MV-4-11 (cell line): ENCODE measurements around the gene CCDC167.
A peak's percentile ranks its signal among the peaks of the same experiment; 100 is the strongest.
"Not testable (repeated sequence)": the region's sequence is repeated elsewhere in the genome, so short reads cannot be mapped to it uniquely, and the experiment has no call there.

Experiments used
- DNase-seq: peaks from one replicate; lab custom pipeline; 2025; lab: John Stamatoyannopoulos, UW

The CCDC167 gene

GRCh38 chr6:37511201-37511600 is 11.5 kb upstream of the CCDC167 start:
- DNase-seq: no peak

DNA sequence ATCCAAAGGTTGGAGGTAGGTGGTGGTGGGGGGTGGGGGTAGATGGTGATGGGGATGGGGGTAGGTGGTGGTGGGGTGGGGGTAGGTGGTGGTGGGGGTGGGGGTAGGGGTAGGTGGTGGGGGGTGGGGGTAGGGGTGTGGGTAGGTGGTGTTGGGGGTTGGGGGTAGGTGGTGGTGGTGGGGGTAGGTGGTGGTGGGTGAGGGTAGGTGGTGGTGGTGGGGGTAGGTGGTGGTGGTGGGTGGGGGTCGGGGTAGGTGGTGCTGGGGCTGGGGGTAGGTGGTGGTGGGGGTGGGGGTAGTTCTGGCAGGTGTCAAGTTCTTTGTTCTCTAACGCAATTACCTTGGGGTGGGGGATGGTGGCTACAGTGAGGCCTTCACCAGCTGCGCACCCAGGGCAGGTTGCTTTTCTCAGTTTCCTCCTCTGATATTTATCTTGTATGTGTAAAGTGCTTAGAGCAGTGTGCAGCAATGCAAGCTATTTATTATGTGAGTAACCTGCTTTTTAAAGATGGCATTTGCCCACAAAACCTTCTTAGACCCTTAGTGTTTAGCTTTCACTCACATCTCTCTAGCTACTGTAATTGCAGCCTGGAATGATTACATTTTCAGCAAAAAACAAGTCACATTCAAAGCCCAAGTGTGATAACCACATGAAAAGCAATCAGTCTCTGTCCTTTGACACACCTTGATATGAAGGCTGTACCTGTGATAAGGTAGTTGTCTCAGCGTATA is 8.2 kb upstream of the CCDC167 start:
- DNase-seq: no peak

DNA sequence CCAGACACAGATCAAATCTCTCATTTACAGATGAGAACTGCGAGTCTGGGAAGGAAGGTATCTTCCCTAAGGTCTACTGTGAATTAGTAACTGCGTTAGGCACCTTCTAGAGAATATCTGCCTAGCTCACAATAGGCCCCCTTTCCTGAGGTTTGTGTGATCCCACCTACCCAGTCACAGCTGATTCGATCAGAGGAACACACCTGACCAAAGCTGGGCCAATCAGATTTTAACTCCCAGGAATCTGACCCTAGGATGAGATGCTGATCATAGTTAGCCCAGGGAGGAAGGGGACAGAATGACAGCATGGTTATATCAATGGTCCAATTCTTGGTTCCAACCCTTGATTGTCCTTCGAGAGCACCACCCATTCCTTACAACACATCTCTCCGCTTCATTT is 7.4 kb upstream of the CCDC167 start:
- DNase-seq: no peak

DNA sequence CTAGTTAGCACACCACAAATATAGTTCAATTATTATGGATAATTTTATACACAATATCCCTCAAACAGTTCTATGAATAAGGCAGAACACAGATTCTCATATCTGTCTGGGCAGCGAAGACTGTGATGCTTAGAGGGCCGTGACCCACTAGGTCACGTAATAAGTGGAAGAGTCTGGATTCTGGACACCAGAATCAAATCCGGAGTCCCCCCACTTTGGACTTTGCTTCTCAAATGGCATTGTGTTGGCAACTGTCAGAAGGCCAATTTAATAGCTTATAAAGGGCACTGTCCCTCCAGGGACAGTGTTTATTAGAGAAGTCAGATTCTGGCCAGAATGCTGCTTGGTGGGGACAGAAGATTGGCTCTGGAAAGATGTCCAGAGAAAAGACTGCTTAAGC is 6.8 kb upstream of the CCDC167 start:
- no peak for DNase-seq

- no peak for DNase-seq
These were observed 4.3 kb upstream of the CCDC167 start for GRCh38 chr6:37504024-37504423.

- DNase-seq: peak; percentile 44
These were observed 3.7 kb upstream of the CCDC167 start for GRCh38 chr6:37503309-37503965.

DNA sequence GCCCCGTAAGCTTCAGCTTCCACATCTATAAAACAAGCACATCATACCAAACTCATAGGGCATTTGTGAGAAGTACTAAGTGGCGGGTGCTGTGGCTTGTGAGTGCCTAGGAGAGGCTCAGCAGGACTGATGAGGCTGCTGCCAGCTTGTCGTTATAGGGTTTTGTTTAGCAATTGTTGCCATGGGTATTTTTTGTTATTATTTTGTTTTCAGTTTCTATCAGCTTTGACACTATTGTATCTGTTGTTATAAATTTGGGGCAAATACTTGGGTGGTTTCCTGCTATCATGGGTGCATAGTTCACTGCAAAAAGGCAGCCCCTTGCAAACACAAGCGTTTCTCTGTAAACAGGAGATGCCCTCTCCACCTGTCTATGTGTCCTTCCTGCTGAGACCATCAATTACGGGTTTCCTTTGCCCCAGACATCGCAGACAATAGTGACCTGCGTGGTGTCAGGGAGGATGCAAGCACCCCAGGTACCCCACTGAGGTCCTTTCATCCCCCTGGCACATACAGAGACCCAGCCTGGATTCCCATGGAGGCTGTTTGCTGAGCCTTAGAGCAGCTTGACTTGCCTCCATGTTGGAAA is 3.1 kb upstream of the CCDC167 start:
- no peak for DNase-seq

DNA sequence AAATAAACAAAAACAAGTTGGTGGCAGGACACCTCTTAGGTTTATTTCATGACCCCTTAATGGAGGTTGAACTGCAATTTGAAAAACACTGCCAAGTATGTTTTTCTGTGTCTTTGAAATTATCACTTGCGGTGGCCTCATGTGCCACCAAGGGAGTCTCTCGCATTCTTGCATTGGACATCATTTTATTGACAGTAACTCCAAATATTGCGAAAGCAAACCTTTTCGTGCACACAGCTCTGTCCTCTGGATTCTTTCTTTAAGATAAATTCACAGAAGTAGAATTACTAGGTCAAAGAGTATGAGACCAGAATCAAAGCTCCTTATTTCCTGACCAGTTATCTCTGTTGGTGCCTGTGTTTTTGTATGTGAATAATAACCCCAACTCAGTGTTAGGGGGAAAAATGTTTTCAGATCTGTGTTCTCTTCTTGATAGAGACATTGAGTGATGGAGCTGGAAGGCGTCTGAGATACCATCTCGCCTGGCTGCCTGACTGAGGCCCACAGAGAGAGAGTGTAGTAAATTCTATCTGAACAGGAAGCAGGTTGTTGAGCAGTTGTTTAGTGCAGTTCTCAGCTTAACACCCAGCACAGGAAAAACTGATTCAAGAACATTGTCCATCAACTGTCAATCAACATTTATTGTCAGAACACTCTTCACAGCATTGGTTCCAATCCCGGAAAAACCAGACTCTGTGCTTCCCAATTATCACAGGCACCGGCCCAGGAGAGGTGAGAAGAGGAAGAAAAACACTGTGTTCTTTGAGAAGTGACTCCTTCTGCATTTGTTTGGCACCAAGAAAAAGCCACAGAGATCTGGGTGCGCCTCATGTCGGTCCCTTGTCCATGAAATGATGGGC is 2.2 kb upstream of the CCDC167 start:
- no peak for DNase-seq

GRCh38 chr6:37500904-37501303 is 1.2 kb upstream of the CCDC167 start:
- DNase-seq: not testable (repeated sequence)

GRCh38 chr6:37500294-37500608 is 558 bp upstream of the CCDC167 start:
- no peak for DNase-seq

GRCh38 chr6:37496951-37497885 is 2.5 kb downstream of the CCDC167 start:
- no peak for DNase-seq

- DNase-seq: no peak
These were observed 4.3 kb downstream of the CCDC167 start for GRCh38 chr6:37495244-37495934.

DNA sequence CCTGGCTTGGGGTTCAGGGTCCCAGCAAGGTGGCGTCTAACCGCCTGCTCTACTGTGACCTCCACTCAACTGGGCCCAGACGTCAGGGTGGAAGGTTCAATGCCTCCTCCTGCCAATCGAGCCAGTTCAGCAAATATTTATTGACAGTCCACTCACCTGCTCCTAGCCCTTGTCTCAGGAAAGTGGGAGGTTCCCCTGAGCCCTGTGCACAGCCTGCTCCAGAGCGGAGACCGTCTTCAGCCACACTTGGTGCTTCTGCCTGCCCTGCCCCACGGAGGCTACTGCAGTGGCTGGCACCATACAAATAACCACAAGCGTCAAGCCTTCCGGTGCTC is 6.1 kb downstream of the CCDC167 start:
- DNase-seq: no peak

DNA sequence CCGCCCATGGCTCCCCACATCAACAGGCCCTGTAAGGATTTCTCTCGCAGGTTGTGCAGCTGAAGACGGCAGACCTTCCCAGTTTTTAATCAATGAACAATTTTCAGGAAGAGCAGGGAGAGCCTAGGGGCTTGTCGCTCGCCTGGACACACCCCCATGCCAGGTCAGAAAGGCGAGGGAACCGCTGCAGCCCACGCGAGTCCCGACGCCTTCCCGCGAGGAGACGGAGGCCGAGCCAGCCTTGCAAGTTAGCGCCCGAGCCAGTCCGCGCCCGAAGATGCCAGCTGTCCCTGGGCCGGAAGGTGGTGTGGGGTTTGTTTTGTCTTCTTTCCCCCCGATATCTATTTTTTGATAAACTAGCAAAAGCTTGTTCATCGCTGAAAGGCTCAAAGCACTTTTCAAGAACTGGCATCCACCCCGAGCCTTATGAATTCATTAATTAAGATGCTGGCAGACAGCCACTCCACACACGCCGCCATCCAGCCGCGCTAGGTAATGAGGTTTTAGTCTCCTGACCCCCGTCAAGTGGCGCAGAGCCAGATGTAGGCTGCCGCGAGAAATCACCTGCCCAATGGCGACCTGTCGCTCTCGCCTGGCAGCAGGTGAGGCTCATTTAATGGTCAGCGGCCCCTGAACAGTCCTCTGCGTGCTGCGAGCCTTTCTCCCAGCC is 6.6 kb downstream of the CCDC167 start:
- DNase-seq: no peak

DNA sequence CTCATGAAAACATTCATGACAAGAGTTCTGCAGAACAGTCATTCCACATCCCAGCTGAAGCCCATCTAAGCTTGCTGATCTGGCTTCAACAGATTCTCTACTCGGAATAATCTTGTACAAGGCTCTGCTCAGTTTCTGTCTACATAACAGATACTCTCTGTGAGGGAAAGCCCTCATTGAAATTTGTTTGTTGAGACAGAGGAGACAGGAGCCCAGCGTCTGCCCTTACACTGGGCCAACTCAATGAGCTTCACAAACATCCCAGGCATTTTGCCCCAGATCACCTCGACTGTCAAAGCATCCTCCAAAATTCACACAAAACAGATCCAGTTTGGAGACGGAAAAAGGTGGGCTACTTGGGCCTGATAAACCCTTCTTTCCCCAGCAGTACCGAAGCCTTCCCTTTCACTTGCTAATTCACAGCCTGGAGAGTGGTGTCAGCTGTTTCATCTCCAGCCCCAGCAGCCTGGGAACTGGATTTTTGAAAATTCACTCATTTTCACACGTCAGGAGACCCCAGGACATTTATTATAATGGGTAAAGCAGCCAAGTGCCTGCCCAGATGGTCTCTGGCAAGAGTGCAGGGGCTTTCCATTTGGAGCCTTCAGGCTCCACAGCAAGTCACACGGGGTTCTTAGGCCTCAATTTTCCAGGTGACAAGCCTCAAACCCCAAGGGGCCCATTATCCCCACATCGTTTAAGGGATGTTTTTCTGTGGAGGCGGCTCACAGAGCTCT is 7.3 kb downstream of the CCDC167 start:
- DNase-seq: no peak

GRCh38 chr6:37491830-37492208 is 7.9 kb downstream of the CCDC167 start:
- no peak for DNase-seq

DNA sequence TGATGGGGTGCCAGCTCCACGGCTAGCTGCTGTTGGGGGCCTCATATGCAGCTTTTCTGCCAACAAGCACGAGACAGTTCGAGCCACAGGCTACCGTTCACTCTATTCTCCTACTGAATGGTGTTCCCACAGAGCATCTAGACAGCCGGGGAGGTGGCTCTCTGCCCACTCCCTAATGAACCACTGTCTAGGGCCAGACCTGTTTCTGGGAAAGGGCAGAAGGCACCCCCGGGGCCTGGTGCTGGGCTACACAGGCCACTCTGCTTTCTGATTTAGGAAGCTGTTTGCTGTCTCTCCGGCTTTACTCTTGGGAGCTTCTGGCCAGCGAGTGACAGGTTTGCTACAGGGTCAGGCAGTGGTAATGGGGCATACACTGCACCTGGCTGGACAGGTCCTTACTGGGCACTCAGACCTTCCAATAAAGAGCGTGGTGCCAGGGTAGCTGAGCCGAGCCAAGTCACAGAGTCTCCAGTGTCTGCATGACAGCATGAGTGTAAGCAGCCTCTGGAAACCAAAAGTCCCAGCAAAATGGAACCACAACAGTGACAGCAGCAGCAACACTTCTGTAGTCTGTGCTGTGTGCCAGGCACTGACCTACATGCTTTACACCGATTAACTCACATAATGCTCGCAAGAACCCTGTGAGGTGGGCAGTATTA is 8.4 kb downstream of the CCDC167 start:
- no peak for DNase-seq

GRCh38 chr6:37490536-37491170 is 9.0 kb downstream of the CCDC167 start:
- no peak for DNase-seq
